Keratinocyte (primary cell): ENCODE data around the gene TNFSF11. TPM values are rescaled to one million over a fixed set of nuclear protein-coding genes. Genes with fewer than 3 reads are reported as not detected.

Experiments used
- DNase-seq: peaks from one replicate; pipeline ENCODE4 v3.0.0-alpha.2; 2011; ENCODE audit warnings: low read depth, missing footprints, low spot score
- FAIRE-seq: peaks from 2 replicates; lab custom pipeline; 2011; peaks lifted over from hg19 to GRCh38; lab: Jason Lieb, UNC
- H2AFZ ChIP-seq: 2 replicates; pipeline ENCODE4 v1.6.0; 2012; ENCODE audit warnings: low read length, control low read depth, inconsistent platforms; ENCODE audit not compliant: control insufficient read depth
- H3K27ac ChIP-seq: 2 replicates; pipeline ENCODE4 v1.5.1; 2011; ENCODE audit warnings: low read length; ENCODE audit not compliant: control insufficient read depth, insufficient read depth
- H3K27me3 ChIP-seq: 3 replicates; pipeline ENCODE4 v1.6.0; 2011; ENCODE audit warnings: low read length; ENCODE audit not compliant: control insufficient read depth, insufficient read depth; ENCODE audit errors: extremely low read depth
- H3K36me3 ChIP-seq, 2 experiments: 2 replicates in 1 of 2; 3 replicates in 1 of 2; pipeline ENCODE4 v1.5.1; 2011; ENCODE audit warnings: low read length in 2 of 2, mild to moderate bottlenecking in 1 of 2; ENCODE audit not compliant: control insufficient read depth in 2 of 2, insufficient read depth in 2 of 2; ENCODE audit errors: extremely low read depth in 1 of 2
- H3K4me1 ChIP-seq: 3 replicates; pipeline ENCODE4 v1.5.1; 2011; ENCODE audit warnings: low read length; ENCODE audit not compliant: control insufficient read depth, insufficient read depth; ENCODE audit errors: extremely low read depth
- H3K4me2 ChIP-seq: 3 replicates; pipeline ENCODE4 v1.6.0; 2011; ENCODE audit warnings: low read depth, low read length; ENCODE audit not compliant: control insufficient read depth, insufficient read depth; ENCODE audit errors: extremely low read depth
- H3K4me3 ChIP-seq, 3 experiments: fragments of 200-600 bp in 1 of 3; sonication (generic) in 1 of 3; 2 replicates in 2 of 3; 3 replicates in 1 of 3; pipeline ENCODE4 v1.5.1; 2011 to 2016; ENCODE audit warnings: low read length in 3 of 3, mild to moderate bottlenecking in 3 of 3, control low read depth in 2 of 3, inconsistent platforms in 1 of 3, low read depth in 1 of 3, mixed read lengths in 1 of 3, mixed run types in 1 of 3, moderate library complexity in 1 of 3; ENCODE audit not compliant: control insufficient read depth in 2 of 3, insufficient read depth in 2 of 3; ENCODE audit errors: extremely low read depth in 1 of 3
- H3K79me2 ChIP-seq: 2 replicates; pipeline ENCODE4 v1.6.0; 2012; ENCODE audit warnings: low read length; ENCODE audit not compliant: control insufficient read depth, insufficient read depth
- H3K9ac ChIP-seq: 3 replicates; pipeline ENCODE4 v1.6.0; 2011; ENCODE audit warnings: low read length; ENCODE audit not compliant: control insufficient read depth, insufficient read depth; ENCODE audit errors: extremely low read depth
- H3K9me1 ChIP-seq: 3 replicates; pipeline ENCODE4 v1.6.0; 2011; ENCODE audit warnings: low read length; ENCODE audit not compliant: control insufficient read depth, insufficient read depth; ENCODE audit errors: extremely low read depth
- H3K9me3 ChIP-seq: 2 replicates; pipeline ENCODE4 v1.5.1; 2012; ENCODE audit warnings: low read depth, low read length; ENCODE audit not compliant: control insufficient read depth
- H4K20me1 ChIP-seq: 3 replicates; pipeline ENCODE4 v1.6.0; 2011; ENCODE audit warnings: low read length; ENCODE audit not compliant: control insufficient read depth, insufficient read depth; ENCODE audit errors: extremely low read depth
- EZH2 ChIP-seq: IDR thresholded peaks from one replicate; pipeline ENCODE4 v1.6.1; 2012; ENCODE audit warnings: inconsistent platforms, mild to moderate bottlenecking, low read length, moderate library complexity
- dilution Hi-C: fragments of 300-500 bp; cut with MboI; formaldehyde crosslinking; loops from one replicate; pipeline ENCODE4 v1.7.0; 2020; ENCODE audit warnings: low sequenced_read_pairs; ENCODE audit not compliant: extremely low pct_ligation_motif_present
- polyA plus RNA-seq, 5 experiments: library from polyadenylated mRNA; depleted of rRNA in 3 of 5; stranded (reverse) in 3 of 5; stranded (forward) in 1 of 5; unstranded in 1 of 5; fragments of >200 nt; gene quantifications; 1 replicate in 1 of 5; 2 replicates in 3 of 5; 3 replicates in 1 of 5; pipeline versions ENCODE4 v1.2.1 to v1.2.3, GENCODE V29; 2011 to 2012; ENCODE audit warnings: missing spikeins in 2 of 5, low read depth in 1 of 5, low replicate concordance in 1 of 5
- TF ChIP-seq, protein P1 (sequence below), 3 experiments: IDR thresholded peaks in 1 of 3; conservative IDR thresholded peaks in 1 of 3; optimal IDR thresholded peaks in 1 of 3; 2 replicates in 2 of 3; 3 replicates in 1 of 3; pipeline versions ENCODE3 to v1.5.1; 2011; ENCODE audit warnings: low read length in 3 of 3, mild to moderate bottlenecking in 3 of 3, moderate library complexity in 2 of 3, control low read depth in 1 of 3, inconsistent platforms in 1 of 3; ENCODE audit not compliant: insufficient read depth in 2 of 3; ENCODE audit errors: extremely low read depth in 1 of 3

Gene TNFSF11
- polyA plus RNA-seq, 1 donor (not counting 4 experiments of a cell fraction or from before 2014, with no cell fraction given): not detected

- dilution Hi-C loops: no loop called here
- Histone ChIP-seq H3K4me3 (no peak overlapping the region), H3K9ac (no peak overlapping the region), H3K27me3 (peaks cover 15% of the 10 kb centered on the region), H3K4me1 (no peaks in the 10 kb centered on the region), H3K9me1 (no peaks in the 10 kb centered on the region), H3K27ac (no peak overlapping the region), H4K20me1 (no peaks in the 10 kb centered on the region), H3K79me2 (no peaks in the 10 kb centered on the region), H2AFZ (no peak overlapping the region), H3K4me2 (no peak overlapping the region), H3K36me3 (no peaks in the 10 kb centered on the region), H3K9me3 (no peaks in the 10 kb centered on the region)
- no peak for TF ChIP-seq EZH2
- TF ChIP-seq, protein P1, sequence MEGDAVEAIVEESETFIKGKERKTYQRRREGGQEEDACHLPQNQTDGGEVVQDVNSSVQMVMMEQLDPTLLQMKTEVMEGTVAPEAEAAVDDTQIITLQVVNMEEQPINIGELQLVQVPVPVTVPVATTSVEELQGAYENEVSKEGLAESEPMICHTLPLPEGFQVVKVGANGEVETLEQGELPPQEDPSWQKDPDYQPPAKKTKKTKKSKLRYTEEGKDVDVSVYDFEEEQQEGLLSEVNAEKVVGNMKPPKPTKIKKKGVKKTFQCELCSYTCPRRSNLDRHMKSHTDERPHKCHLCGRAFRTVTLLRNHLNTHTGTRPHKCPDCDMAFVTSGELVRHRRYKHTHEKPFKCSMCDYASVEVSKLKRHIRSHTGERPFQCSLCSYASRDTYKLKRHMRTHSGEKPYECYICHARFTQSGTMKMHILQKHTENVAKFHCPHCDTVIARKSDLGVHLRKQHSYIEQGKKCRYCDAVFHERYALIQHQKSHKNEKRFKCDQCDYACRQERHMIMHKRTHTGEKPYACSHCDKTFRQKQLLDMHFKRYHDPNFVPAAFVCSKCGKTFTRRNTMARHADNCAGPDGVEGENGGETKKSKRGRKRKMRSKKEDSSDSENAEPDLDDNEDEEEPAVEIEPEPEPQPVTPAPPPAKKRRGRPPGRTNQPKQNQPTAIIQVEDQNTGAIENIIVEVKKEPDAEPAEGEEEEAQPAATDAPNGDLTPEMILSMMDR (optimal IDR thresholded peaks at IDR 0.05 in 1 of 3, IDR thresholded peaks at IDR 0.05 in 1 of 3, conservative IDR thresholded peaks at IDR 0.05 in 1 of 3; ENCODE audit: extremely low read depth in 1 of 3, insufficient read depth in 2 of 3, low read length in 3 of 3): no peak
- DNase-seq: no peak
- FAIRE-seq: no peak
Measured at GRCh38 chr13:42595253-42595571, 21.3 kb downstream of the TNFSF11 start.

DNA sequence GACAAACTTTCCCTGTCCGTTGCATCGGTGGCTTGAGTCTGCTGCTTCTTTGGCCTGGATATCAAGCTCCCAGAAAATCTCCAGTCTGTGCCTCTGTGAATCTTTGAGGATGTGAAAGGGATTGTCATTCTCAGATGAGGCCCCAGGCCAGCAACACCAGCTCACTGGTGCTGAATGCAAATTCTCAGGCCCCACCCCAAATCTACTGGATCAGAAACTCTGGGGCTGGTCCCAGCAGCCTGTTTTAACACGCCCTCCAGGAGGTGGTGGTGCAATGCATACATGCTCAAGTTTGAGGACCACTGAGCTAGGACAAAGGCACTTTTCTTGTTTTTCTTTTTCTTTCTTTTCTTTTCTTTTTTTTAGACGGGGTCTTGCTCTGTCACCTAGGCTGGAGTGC is 23.6 kb downstream of the TNFSF11 start:
- Histone ChIP-seq H3K36me3 (no peaks in the 10 kb centered on the region), H3K79me2 (no peaks in the 10 kb centered on the region), H3K9ac (no peak overlapping the region), H4K20me1 (no peaks in the 10 kb centered on the region), H3K27me3 (peaks cover 8% of the 10 kb centered on the region), H3K4me3 (no peak overlapping the region), H3K4me1 (no peaks in the 10 kb centered on the region), H3K9me1 (no peaks in the 10 kb centered on the region), H3K27ac (no peak overlapping the region), H3K4me2 (no peak overlapping the region), H2AFZ (no peak overlapping the region), H3K9me3 (no peaks in the 10 kb centered on the region)
- no peak for FAIRE-seq
- dilution Hi-C loops: no loop called here
- TF ChIP-seq EZH2: no peak
- TF ChIP-seq, protein P1 (optimal IDR thresholded peaks at IDR 0.05 in 1 of 3, IDR thresholded peaks at IDR 0.05 in 1 of 3, conservative IDR thresholded peaks at IDR 0.05 in 1 of 3; ENCODE audit: extremely low read depth in 1 of 3, insufficient read depth in 2 of 3, low read length in 3 of 3): no peak
- no peak for DNase-seq
